GM21576 (cell line): ENCODE data around the gene NDUFS8.

Source experiments
- ATAC-seq: cut with Tn5 transposase; IDR thresholded peaks from one replicate; pipeline ENCODE4 v1.9.1; 2021; ENCODE audit warnings: mild to moderate bottlenecking, moderate library complexity; ENCODE audit not compliant: unreplicated experiment

NDUFS8 gene

DNA sequence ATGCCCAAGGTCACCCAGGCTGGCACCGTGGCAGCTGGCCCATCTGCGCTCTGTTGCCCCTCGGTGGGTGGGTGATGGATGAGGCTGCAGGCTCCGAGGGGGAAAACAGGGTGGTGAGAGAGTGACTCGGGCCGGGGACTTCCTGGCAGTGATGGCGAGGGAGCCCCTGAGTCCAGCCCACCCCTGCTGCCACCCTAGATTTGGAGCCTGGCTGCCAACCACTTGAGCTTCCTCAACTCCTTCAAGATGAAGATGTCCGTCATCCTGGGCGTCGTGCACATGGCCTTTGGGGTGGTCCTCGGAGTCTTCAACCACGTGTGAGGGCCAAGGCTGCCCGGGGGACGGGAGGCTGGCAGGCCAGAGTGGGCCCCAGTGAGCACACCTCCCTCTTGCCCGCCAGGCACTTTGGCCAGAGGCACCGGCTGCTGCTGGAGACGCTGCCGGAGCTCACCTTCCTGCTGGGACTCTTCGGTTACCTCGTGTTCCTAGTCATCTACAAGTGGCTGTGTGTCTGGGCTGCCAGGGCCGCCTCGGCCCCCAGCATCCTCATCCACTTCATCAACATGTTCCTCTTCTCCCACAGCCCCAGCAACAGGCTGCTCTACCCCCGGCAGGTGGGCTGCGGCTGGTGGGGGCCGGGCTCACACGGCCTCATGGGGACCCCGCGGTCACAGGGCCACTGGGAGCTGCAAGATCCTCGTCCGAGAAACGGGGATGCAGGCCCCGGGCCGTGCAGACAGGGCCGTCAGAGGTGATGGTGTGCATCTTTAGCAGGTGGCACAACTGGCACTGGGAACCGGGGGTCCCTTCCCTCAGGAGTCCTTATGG, 18.4 kb downstream of the NDUFS8 start:
- no peak for ATAC-seq

DNA sequence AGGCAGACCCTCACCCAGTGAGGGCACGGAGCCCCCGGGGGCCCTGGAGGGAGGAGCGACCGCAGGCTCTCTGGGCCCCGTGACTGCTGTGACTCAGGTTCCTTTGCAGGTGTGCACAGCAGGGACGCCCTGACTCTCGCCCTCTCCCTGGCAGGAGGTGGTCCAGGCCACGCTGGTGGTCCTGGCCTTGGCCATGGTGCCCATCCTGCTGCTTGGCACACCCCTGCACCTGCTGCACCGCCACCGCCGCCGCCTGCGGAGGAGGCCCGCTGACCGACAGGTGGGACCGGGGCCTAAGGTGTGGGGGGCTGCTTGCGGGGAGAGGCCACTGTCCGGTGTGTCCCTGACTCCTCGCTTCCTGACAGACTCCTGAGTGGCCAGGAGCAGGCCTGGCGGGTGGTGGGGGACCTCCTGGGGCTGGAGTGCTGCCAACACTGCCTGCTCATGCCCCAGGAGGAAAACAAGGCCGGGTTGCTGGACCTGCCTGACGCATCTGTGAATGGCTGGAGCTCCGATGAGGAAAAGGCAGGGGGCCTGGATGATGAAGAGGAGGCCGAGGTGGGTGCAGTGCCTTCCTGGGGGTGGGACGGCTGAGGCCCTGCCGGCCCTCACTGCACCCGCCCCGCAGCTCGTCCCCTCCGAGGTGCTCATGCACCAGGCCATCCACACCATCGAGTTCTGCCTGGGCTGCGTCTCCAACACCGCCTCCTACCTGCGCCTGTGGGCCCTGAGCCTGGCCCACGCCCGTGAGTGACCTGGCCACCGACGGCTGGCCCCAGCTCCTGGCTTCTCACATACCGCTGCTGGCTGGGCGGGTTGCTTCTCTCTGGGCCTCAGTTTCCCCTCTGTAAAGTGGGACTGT, 19.3 kb downstream of the NDUFS8 start:
- ATAC-seq, result no peak

DNA sequence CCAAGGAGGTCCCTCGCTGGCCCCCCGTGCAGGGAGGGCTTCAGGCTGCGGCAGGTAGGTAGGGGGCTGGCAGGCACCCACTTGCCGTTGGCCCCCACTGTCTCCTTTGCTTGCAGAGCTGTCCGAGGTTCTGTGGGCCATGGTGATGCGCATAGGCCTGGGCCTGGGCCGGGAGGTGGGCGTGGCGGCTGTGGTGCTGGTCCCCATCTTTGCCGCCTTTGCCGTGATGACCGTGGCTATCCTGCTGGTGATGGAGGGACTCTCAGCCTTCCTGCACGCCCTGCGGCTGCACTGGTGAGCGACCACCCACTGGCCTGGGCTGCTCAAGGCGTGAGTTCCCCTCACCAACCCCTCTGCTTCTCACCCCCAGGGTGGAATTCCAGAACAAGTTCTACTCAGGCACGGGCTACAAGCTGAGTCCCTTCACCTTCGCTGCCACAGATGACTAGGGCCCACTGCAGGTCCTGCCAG, 19.9 kb downstream of the NDUFS8 start:
- ATAC-seq, result no peak

DNA sequence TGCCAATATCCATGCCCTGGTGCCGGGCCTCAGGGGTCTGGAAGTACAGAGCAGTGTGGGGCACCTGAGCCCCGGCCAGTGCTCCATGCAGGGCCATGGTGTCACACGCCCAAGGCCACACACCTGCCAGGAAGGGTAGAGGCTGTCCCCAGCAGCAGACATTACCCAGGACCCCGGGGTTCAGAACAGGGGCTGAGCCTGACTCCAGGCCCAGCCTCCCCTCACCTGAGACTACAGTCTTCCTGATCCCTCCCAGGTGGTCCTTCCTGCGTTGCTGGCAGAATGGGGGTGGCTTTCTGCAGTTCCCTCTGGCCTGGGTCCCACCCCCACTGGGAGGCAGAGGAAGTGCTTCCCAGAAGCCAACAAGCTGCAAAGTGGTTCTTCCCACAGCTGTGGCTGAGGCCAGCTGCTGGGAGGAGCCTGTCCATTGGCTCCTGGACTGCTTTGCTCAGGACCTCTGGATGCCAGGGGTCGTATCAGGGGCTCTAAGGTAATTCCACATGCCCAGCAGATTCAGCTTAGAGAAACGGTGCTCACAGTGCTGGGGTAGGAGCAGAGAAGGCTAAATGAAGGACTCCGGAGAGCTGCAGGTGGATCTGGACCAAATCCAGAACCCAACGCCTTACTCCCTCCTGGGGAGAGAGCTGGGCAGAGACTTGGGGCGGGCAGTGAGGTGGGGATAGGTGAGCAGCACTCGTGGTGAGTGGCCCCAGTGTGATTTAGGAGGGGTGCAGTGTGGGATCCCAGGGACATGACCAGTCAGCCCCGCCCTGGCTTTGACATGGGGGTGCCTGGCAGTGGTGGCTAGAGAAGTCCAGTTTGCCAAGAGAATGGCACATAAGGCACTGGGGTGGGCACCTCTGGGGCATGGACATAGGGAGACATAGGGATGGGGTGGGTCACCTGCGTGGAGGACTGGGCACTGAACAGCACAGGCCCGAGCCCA, 21.0 kb downstream of the NDUFS8 start:
- ATAC-seq, result no peak

DNA sequence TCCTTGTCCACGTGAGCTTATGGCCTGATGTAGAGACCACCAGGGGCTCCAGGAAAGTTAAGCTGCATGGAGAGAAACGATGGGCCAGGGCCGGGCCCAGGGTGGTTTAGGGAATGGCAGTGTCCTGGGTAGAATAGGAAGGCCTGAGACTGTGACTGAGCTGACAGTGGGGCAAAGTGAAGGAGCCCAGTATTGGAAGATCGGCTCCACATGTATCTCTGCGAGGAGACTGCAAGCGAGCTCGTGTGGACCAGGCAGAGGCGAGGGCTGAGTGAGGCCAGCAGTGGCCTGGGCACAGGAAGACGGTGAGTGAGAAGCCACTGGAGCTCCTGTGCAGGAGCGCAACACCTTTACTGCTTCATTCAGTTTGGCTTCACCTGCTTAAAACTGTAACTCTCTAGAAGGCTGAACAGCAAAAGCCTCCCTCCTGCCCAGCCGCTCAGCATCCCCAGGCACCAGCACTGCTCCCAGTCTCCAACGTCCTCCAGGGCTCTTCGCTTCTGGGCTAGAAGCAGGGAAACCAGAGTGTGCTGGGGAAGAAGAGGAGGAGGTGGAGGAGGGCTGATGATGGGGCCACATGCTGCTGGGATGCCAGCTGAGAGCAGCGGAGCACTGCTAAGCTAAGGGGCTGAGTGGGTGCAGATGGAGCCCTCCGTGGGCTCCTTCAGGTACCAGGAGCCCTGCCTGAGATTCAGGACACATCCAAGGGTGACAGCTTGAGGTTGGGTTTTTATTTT, 21.8 kb downstream of the NDUFS8 start:
- no peak for ATAC-seq

DNA sequence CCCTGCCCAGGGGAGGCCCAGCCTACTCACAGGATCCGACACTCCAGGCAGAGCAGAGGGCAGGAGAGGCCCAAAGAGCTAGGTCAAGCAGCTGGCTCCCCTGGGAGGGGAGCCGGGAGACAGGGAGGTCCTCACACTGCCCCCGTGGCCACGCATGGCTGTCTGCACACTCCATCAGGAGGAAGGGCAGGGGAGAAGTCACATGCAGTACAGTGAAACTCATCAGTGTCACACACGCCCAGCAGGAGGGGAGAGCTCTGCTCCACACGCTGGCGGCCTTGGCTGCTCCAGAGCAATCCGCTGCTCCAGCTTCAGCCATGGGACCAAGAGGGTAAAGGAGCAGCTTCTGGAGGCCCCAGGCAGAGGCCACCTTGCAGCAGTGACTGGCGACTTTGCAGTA, 22.6 kb downstream of the NDUFS8 start:
- ATAC-seq, result no peak

DNA sequence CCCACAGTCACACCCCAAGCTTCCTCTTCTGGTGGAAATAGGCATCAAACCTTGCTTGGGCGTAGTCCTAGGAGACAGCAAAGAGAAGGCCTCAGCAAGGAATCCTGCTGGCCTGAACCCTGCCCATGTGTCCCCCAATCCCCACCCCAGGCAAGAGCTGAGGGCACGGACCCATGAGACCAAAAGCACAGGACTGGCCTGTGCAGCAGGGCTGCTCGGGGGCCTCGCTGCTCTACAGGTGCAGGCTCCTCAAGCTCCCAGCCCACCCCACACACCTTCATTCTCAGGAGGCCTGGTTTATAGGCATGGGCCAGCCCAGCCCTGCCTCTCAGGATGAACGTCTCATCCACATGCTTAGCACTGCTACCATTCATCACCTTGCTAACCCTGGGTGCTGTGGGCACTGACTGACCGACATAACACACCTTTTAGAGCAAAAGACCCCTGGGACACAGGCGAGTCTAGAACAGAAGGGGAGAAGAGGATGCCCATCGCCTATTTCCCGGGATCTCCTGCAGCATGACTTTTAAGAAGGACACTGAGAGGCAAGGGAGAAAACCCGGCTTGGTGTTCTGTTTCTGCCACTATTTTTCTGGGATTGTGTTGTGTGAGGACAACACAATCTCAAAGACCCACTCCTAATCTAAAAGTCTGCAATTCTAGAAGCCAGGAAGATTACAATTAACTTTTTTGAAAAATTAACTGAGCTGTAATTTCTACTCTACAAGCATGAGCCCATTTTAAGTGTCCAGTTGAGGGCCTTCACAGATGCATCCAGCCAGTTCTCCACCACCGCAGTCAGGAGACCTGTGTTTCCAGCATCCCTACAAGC, 23.7 kb downstream of the NDUFS8 start:
- ATAC-seq, result no peak

DNA sequence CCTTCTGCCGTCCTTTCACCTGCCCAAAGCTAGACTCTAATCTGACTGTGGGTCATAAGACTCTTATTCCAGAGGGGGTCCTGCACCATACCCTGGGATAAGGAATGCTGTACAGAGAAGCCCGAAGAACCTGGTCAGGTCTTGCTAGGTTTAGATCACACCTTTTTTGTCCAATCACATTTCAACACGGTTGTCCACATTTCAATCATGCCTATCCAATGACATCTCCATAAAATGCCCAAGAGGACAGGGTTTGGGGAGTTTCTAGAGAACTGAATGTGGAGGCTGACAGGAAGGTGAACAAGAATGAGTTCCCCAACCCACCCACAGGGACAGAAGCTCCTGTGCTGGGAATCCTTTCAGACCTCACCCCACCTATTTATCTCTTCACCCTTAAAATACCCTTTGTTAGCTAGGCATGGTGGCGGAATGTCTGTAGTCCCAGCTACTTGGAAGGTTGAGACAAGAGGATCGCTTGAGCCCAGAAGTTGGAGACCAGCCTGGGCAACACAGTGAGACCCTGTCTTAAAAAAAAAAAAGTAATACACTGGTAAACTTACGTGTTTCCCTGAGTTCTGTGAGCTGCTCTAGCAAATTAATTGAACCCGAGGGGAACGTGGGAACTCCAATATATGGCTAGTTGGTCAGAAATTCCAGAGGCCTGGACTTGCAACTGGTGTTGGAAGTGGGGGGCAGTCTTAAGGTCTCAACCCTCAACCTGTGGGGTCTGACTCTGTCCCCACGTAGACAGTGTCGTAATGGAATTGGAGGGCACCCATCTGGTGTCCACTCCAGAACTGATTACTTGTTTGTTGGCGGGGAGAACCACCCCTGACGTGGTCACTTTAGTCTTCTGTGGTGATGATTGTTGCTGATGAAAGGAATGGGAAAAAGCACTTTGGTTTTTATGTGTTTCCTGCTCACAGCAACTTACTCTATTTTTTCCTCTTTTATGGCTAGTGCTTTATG, 26.1 kb downstream of the NDUFS8 start:
- ATAC-seq, result no peak

DNA sequence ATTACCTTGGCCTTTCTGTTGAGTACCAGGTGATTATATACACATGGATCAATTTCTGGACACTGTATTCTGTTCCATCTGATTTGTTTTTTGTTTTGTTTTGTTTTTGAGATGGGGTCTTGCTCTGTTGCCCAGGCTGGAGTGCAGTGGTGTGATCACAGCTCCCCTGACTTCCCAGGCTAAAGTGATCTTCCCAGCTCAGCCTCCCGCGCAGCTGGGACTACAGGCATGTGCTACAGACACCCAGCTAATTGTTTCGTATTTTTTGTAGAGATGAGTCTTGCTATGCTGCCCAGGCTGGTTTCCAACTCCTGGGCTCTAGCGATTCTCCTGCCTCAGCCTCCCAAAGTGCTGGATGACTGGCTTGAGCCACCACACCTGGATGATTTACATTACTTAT, 27.3 kb downstream of the NDUFS8 start:
- ATAC-seq, result no peak

DNA sequence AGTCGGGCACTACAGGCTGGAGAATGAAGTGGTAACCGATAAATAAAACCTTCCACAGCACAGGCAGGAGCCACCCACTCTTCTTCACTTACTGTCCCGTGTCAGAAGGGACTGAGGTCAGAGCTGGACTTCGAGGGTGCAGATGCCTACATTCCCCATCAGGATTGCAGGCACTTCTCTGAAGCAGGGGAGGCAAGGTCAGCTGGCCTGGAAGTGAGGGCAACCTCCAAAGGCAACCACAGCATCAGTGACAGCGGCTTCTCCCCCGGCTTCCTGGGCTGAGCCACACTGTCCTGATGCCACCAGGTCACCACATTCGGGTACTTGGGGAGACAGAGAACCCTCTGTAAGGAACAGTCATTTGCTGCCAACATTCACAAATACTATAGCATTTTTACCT, 31.0 kb downstream of the NDUFS8 start:
- no peak for ATAC-seq

DNA sequence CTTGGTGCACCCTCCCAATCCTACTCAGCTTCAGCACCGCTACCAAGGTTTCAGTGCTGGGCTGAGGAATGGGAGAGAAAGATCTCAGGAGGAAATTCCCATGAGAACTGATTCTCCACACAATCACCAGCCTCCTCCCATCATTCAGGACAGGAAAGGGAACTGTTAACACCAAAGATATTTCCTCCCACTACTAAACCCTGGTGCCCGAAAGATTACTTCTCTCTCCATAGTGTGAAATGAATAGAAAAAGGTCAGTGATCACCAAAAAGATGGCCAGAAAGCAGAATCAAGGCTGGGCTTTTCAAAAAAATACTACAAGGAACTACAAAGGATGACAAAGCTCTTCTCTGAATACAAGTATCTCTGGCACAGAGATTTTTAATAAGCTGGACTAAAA, 34.4 kb downstream of the NDUFS8 start:
- no peak for ATAC-seq

DNA sequence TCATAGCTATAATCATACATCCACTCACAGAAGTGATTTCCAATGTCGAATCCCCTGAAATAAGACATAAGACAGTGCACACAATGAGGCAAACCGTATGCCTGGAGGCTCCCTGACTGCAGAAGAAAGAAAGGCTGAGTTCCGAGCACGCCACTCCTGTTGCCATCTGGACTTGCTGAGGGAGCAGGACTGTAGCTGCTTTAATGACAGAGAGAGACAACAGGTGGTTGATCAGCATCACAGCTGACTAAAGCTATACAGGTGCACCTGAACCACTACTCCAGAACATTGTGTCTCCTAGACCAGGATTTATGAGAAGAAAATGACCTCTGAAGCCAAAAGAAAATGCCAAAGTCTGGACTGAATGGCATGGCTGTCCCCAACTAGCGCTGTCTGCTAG, 35.4 kb downstream of the NDUFS8 start:
- no peak for ATAC-seq

DNA sequence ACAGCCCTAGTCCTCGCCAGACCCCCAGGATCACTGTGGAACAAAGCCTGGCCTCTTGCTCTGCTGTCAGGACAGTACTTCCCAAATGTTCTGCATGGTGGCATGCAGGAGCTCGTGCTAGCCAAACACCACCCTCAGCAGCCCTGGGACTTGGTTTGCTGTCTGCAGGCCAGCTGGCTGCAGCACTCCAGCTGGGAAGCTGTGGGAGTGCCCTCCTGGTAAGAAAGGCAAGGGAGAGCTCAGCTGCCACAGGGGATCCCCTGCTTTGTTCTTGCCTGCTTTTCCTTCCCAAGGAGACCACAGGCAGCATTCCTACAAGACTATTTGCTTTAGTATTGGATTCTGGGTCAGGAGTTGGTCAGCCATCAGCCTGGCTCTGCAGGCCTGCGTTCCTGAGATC, 36.3 kb downstream of the NDUFS8 start:
- no peak for ATAC-seq

DNA sequence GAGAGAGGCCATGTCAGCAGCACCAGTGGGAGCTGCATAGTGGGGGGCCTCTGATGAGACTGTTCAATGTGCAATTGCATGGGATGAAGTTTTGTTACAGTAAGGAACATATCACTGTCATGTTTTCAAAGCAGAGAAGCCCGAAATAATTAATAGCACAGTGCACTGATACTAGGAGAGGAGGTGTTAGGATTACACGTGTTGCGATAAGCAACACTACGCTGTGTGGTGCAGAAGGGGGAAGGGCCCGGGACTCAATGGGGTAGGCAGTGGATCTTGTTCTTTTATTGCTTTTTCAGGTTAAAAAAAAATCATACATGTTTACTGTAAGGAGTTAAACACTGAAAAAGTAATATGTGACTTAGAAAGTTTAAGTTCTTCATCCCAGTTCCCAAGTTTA, 37.5 kb downstream of the NDUFS8 start:
- ATAC-seq, result no peak

DNA sequence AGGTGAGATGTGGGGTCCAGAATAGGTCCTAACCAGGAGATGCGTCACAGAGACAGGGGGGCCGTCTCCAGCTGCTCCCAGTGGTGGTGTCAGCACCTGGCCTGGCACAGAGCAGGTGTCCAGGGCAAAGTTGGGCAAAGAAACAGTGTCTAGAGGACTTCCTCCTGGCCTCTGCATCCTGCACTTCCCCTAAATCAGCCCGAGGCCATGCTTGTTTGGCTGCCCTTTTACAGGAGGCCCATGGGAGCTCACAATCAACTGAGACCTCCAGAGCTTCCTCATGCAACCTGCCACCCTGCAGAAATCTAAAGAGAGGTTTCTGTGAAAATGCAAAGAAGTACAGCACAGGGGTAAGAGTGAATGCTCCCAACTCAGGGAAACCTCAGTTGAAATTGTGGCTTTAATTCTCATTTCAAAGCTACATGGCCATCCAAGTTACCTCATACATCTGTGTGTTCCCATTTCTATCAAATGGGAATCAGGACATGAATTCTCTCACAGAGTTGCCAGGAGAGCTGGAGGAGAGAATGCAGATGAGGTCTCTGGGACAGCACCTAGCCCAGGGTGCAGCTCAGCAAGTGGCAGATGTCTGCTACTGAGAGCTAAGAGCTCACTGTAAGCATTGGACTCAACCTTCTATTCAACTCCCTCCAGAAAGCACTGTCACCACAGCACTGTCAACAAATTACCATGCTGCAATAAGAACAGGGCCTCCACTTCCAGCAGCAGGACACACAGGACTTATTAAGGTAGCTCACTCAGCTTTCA, 41.0 kb downstream of the NDUFS8 start:
- no peak for ATAC-seq

DNA sequence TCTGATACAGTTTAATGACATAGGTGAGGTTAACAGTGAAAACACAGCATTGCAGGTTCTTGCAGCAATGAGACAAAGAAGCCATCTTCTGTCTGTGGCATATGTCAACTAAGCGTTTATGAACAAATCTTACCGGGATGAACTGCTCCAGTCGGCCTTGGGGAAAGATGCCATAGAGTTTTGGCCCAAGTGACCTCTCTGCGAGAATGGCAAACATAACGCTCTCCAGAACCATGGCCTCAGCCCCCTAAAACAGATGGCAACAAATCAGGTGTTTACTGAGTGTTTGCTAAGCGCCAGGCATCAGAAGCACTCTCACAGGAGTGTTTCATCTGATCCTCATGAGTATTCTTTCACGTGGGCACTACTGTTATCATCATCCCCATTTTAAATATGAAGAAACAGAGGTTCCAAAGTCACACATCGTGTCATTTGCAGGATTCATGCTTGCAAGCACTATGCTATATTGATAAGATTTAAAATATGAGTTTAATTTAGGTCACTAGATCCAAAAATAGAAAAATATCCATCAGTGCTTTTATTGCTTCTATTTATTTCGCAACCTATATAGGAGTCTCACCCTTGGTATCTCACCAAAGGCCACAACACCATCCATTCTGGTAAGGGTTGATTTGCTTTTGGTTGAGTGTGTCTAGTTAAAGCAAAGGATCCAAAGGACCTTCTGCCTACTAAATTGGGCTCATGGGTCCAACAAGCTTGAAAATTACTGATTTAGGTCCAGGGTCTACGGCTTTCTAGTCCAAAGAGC, 44.3 kb downstream of the NDUFS8 start:
- ATAC-seq, result no peak
